Neuron (in vitro differentiated cells): ENCODE results near the gene OR14I1.
"Not testable (repeated sequence)": the region's sequence is repeated elsewhere in the genome, so short reads cannot be mapped to it uniquely, and the experiment has no call there.

Source experiments
- H2AFZ ChIP-seq: one replicate; pipeline ENCODE4 v1.6.1; 2013; ENCODE audit warnings: low read depth, mild to moderate bottlenecking, inconsistent platforms, low read length, moderate library complexity
- H3K27me3 ChIP-seq: one replicate; pipeline ENCODE4 v1.6.1; 2013; ENCODE audit warnings: low read length; ENCODE audit not compliant: insufficient read depth
- H3K36me3 ChIP-seq: one replicate; pipeline ENCODE4 v1.6.1; 2013; ENCODE audit warnings: low read length; ENCODE audit not compliant: insufficient read depth
- H3K4me1 ChIP-seq: one replicate; pipeline ENCODE4 v1.6.1; 2013; ENCODE audit warnings: low read length; ENCODE audit not compliant: insufficient read depth
- H3K4me3 ChIP-seq: 2 replicates; pipeline ENCODE4 v1.5.1; 2013; ENCODE audit warnings: mild to moderate bottlenecking, low read length, moderate library complexity
- H3K9me3 ChIP-seq: one replicate; pipeline ENCODE4 v1.6.1; 2013; ENCODE audit warnings: low read length

Gene OR14I1

DNA sequence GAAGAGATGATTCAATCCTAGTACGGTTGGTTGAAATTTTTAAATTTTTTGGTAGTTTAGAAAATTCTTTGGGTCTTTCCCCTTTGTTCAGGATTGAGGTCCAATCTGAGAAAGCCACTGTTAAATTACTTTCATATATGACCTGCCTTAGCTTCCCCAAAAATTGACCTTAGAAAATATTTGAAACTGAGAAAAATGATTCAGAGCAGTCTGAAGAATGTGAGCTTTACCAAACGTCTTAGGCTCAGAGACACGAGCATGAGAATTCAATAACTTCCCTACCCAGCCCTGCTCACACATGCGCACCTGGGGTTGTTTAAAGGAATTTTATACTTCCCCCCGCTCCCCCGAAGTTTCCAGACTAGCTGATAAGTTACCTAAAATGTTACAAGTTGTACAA lies 45.8 kb downstream of the OR14I1 start:
- not testable (repeated sequence) for H2AFZ ChIP-seq, H3K4me3 ChIP-seq, H3K9me3 ChIP-seq, H3K27me3 ChIP-seq, H3K36me3 ChIP-seq, H3K4me1 ChIP-seq

DNA sequence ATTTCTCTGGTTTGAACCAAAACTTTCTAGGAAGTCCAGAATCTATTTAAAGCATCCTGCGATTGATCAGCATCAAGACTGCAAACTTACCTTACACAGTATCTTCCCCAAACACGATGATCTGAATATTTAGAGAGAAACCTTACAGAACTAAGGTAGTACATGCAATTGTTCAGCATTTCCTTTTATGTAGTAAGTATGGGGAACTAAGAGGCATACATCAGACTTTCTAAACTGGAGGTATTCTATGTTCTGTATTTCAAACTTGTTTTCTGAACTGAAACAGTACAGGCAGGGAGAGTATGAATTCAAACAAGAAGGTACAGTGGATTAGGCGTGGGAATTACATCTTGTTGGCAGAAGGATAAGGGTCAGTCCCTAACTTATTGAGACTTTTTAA lies 47.2 kb downstream of the OR14I1 start, which contains the start of gene OR2T27:
TSS of gene OR2T27 (minus strand) at position 175 of the 400 bp plus-strand sequence. CDS start 4,644 bp downstream, outside the sequence.
- not testable (repeated sequence) for H3K4me3 ChIP-seq, H3K36me3 ChIP-seq, H2AFZ ChIP-seq

More for the DNA sequence above, 47.2 kb downstream of the OR14I1 start, which contains the start of gene OR2T27:
- H3K27me3 ChIP-seq, H3K4me1 ChIP-seq, H3K9me3 ChIP-seq: not testable (repeated sequence)
